HepG2 (cell line): ENCODE measurements around the gene NEK9. TPM values are rescaled to one million over a fixed set of nuclear protein-coding genes. Genes with fewer than 3 reads are reported as not detected.
A peak's percentile ranks its signal among the peaks of the same experiment; 100 is the strongest.

Experiments used
- GLMP ChIP-seq: sonication (generic); formaldehyde crosslinking; IDR thresholded peaks from 2 replicates; pipeline ENCODE4 v1.9.0; 2021; ENCODE audit warnings: missing genetic modification reagents, mild to moderate bottlenecking, borderline replicate concordance
- HHEX ChIP-seq: IDR thresholded peaks from 2 replicates; pipeline ENCODE4 v1.6.1; 2016; ENCODE audit warnings: control low read depth
- ISL2 ChIP-seq: sonication (generic); formaldehyde crosslinking; IDR thresholded peaks from 2 replicates; pipeline ENCODE4 v1.5.0; 2020; ENCODE audit warnings: missing genetic modification reagents
- JUND ChIP-seq: sonication (generic); formaldehyde crosslinking; IDR thresholded peaks from 2 replicates; pipeline ENCODE4 v1.8.0; 2022; ENCODE audit warnings: mild to moderate bottlenecking, missing genetic modification reagents
- KDM2A ChIP-seq: sonication (generic); formaldehyde crosslinking; IDR thresholded peaks from 2 replicates; pipeline ENCODE4 v1.4.0; 2020; ENCODE audit warnings: low read depth, missing genetic modification reagents, borderline replicate concordance
- NPAS2 ChIP-seq: sonication (generic); formaldehyde crosslinking; IDR thresholded peaks from 2 replicates; pipeline ENCODE4 v1.8.0; 2022; ENCODE audit warnings: mild to moderate bottlenecking, missing genetic modification reagents, borderline replicate concordance
- RERE ChIP-seq: IDR thresholded peaks from 2 replicates; pipeline ENCODE4 v1.6.1; 2016; ENCODE audit warnings: low read depth, missing genetic modification reagents, missing compliant biosample characterization
- SALL2 ChIP-seq: sonication (generic); formaldehyde crosslinking; IDR thresholded peaks from 2 replicates; pipeline ENCODE4 v1.8.1; 2023; ENCODE audit warnings: mild to moderate bottlenecking, missing genetic modification reagents, inconsistent platforms
- SAP130 ChIP-seq: IDR thresholded peaks from 2 replicates; pipeline ENCODE4 v1.6.1; 2016; ENCODE audit warnings: low read depth
- SMAD9 ChIP-seq: sonication (generic); formaldehyde crosslinking; IDR thresholded peaks from 2 replicates; pipeline ENCODE4 v1.5.1; 2020; ENCODE audit warnings: mild to moderate bottlenecking, missing genetic modification reagents
- TAF1 ChIP-seq: sonication (generic); formaldehyde crosslinking; IDR thresholded peaks from 2 replicates; pipeline ENCODE4 v1.4.0; 2020; ENCODE audit warnings: missing genetic modification reagents
- TCF12 ChIP-seq, 2 experiments: fragments of 450-650 bp in 1 of 2; sonication (generic) in 1 of 2; formaldehyde crosslinking in 1 of 2; IDR thresholded peaks; 2 replicates each; pipeline versions ENCODE4 v1.6.1 to v1.8.0; 2017 to 2022; ENCODE audit warnings: antibody characterized with exemption in 1 of 2, mild to moderate bottlenecking in 1 of 2, missing genetic modification reagents in 1 of 2, moderate library complexity in 1 of 2
- ZBTB44 ChIP-seq: sonication (generic); formaldehyde crosslinking; IDR thresholded peaks from 2 replicates; pipeline ENCODE4 v1.4.0; 2020; ENCODE audit warnings: missing genetic modification reagents
- ZEB1 ChIP-seq: IDR thresholded peaks from 2 replicates; pipeline ENCODE4 v1.6.1; 2012; ENCODE audit warnings: mild to moderate bottlenecking, low read depth, inconsistent platforms; ENCODE audit not compliant: insufficient replicate concordance
- ZFX ChIP-seq: sonication (generic); formaldehyde crosslinking; IDR thresholded peaks from 2 replicates; pipeline ENCODE4 v1.4.0; 2020; ENCODE audit warnings: mild to moderate bottlenecking, low read depth, missing genetic modification reagents, moderate library complexity
- ZMYM3 ChIP-seq: sonication (generic); formaldehyde crosslinking; IDR thresholded peaks from 2 replicates; pipeline ENCODE4 v1.5.1; 2020; ENCODE audit warnings: mild to moderate bottlenecking, missing genetic modification reagents
- ZNF256 ChIP-seq: sonication (generic); formaldehyde crosslinking; conservative IDR thresholded peaks from 2 replicates; pipeline ENCODE4 v1.4.0; 2020; ENCODE audit warnings: missing genetic modification reagents
- ZNF484 ChIP-seq: sonication (generic); formaldehyde crosslinking; IDR thresholded peaks from 2 replicates; pipeline ENCODE4 v1.5.1; 2020; ENCODE audit warnings: mild to moderate bottlenecking, low read depth, missing genetic modification reagents, borderline replicate concordance
- ZNF570 ChIP-seq: sonication (generic); formaldehyde crosslinking; IDR thresholded peaks from 2 replicates; pipeline ENCODE4 v1.4.0; 2020; ENCODE audit warnings: mild to moderate bottlenecking, missing genetic modification reagents, borderline replicate concordance
- ZNF572 ChIP-seq: sonication (generic); formaldehyde crosslinking; IDR thresholded peaks from 2 replicates; pipeline ENCODE4 v1.5.1; 2020; ENCODE audit warnings: mild to moderate bottlenecking, missing genetic modification reagents
- ZNF784 ChIP-seq: sonication (generic); formaldehyde crosslinking; IDR thresholded peaks from 2 replicates; pipeline ENCODE4 v1.5.1; 2020; ENCODE audit warnings: missing genetic modification reagents, mild to moderate bottlenecking, borderline replicate concordance
- polyA plus RNA-seq, 8 experiments: library from polyadenylated mRNA; depleted of rRNA in 3 of 8; stranded (reverse) in 7 of 8; unstranded in 1 of 8; fragments of >200 nt; fragmentation: Illumina TruSeq in 4 of 8; extraction: Trizol in 4 of 8; gene quantifications; 2 replicates each; pipeline versions ENCODE4 v1.2.1 to v1.2.3, GENCODE V29; 2011 to 2016; ENCODE audit warnings: low read depth in 4 of 8, missing spikeins in 1 of 8, mixed read lengths in 1 of 8; ENCODE audit not compliant: insufficient read depth in 1 of 8
- total RNA-seq, 5 experiments: library from RNA; depleted of rRNA; stranded (reverse); fragments of >200 nt; fragmentation: Illumina TruSeq; extraction: Trizol; gene quantifications; 2 replicates each; pipeline ENCODE4 v1.2.3, GENCODE V29; 2016; ENCODE audit warnings: low read depth in 1 of 5

Gene NEK9
- total and polyA plus RNA-seq, 2 of the 13 experiments (the other 11 are each of a cell fraction or from before 2014, with no cell fraction given) = 16.5 to 27.3 TPM

- TF ChIP-seq GLMP (CRISPR knock-in tag) = no peak
- TF ChIP-seq ZNF572 (CRISPR knock-in tag) = no peak; the same call in 1 of the 2 replicates
- TF ChIP-seq ZNF256 (CRISPR knock-in tag) = peak; percentile 11; the same call in 1 of the 2 replicates
- peak; percentile 88 for TF ChIP-seq ZFX
- TF ChIP-seq ZNF570 (CRISPR knock-in tag) = no peak
- TF ChIP-seq NPAS2 = no peak
- peak; percentile 44; the same call in 1 of the 2 replicates for TF ChIP-seq KDM2A (CRISPR knock-in tag)
- no peak for TF ChIP-seq RERE (CRISPR knock-in tag)
- TF ChIP-seq SAP130 (CRISPR knock-in tag) = peak; percentile 78
- no peak for TF ChIP-seq ZEB1
- TF ChIP-seq ZNF784 (CRISPR knock-in tag) = peak; percentile 56; the same call in 1 of the 2 replicates
- TF ChIP-seq TAF1 (CRISPR knock-in tag) = peak; percentile 89
- no peak for TF ChIP-seq HHEX (CRISPR knock-in tag)
- no peak for TF ChIP-seq ZBTB44 (CRISPR knock-in tag)
- TF ChIP-seq TCF12 (IDR thresholded peaks at IDR 0.05) = no peak
- 0 out of 2 replicates have a peak, but pooled peaks have one; percentile 39 for TF ChIP-seq TCF12 (CRISPR knock-in tag; IDR thresholded peaks at IDR 0.05)
- peak; percentile 59; the same call in 1 of the 2 replicates for TF ChIP-seq ISL2
- peak; percentile 75 for TF ChIP-seq SALL2 (CRISPR knock-in tag)
- TF ChIP-seq SMAD9 = 0 out of 2 replicates have a peak, but pooled peaks have one; percentile 32
- no peak for TF ChIP-seq JUND
- no peak for TF ChIP-seq ZNF484 (CRISPR knock-in tag)
- no peak for TF ChIP-seq ZMYM3 (CRISPR knock-in tag)
Measured at GRCh38 chr14:75069121-75069810, 57.6 kb downstream of the NEK9 start, which contains the start of gene ZC2HC1C (continued).
